ENCODE measurements around the gene EFCAB6. TPM values are rescaled to one million over a fixed set of nuclear protein-coding genes. Genes with fewer than 3 reads are reported as not detected.

Gene EFCAB6
- total and polyA plus RNA-seq, 4 experiments from 2014 or later, result 0.15 to 0.91 (median 0.84) TPM; not detected in 1

DNA sequence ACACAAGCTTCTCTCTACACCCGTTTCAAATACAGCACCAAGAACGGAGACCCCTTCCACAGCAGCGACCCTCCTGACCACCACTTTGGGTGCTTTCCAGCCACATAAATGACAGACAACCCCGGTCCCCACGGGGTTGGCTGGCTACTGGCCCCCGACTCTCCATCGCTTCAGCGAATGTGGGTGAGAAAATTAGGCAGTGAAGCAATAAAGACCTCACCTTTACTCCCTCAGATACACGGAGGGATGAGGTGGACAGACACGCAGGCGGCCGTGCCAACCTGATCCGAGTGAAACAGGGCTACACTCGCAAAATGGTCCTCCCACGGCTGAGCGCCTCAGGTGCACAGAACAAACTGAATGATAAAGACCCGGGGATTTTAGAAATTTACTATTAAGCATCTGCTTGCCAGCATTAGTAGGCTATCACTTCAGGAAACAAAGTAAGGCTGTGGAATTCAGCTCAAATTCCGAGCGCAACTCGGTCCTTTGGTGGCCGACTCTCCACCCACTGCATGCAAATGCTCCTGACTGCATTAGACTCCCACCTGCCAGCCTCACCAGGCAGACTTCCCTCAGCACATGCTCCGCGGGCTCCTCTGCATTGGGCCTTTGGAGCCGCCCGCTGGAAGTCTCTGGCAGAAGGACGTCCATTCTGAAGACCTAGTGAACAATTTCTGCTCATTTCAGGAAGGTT lies 12.8 kb upstream of the EFCAB6 start:
- no peaks in the 10 kb centered on the region for H3K36me3 Mint-ChIP-seq
- H3K4me1 Mint-ChIP-seq, result no peaks in the 10 kb centered on the region
- ChIA-PET CTCF (ENCODE audit: partially characterized antibody) (no interaction called here), POLR2A (ENCODE audit: partially characterized antibody) (no interaction called here)
- Histone ChIP-seq H3K27me3 (ENCODE audit: insufficient read depth, low read length) (no peaks in the 10 kb centered on the region), H3K9me3 (ENCODE audit: control insufficient read depth in 1 of 2, low read length in 2 of 2) (no peaks in the 10 kb centered on the region), H3K4me3 (ENCODE audit: low read length in 2 of 2) (no peak overlapping the region), H3K36me3 (ENCODE audit: insufficient read depth, low read length) (no peaks in the 10 kb centered on the region), H3K27ac (ENCODE audit: low read depth, low read length) (no peak overlapping the region), H3K4me1 (ENCODE audit: insufficient read depth, low read length) (no peaks in the 10 kb centered on the region)
- H3K27me3 Mint-ChIP-seq, result peaks cover 8 to 15% of the 10 kb centered on the region in 2 donors
- no peak overlapping the region for H3K4me3 Mint-ChIP-seq
- no peak for DNase-seq
- no peak overlapping the region for H3K27ac Mint-ChIP-seq
- intact Hi-C loops (cut with micrococcal nuclease), result no loop called here
- no peaks in the 10 kb centered on the region for H3K9me3 Mint-ChIP-seq

DNA sequence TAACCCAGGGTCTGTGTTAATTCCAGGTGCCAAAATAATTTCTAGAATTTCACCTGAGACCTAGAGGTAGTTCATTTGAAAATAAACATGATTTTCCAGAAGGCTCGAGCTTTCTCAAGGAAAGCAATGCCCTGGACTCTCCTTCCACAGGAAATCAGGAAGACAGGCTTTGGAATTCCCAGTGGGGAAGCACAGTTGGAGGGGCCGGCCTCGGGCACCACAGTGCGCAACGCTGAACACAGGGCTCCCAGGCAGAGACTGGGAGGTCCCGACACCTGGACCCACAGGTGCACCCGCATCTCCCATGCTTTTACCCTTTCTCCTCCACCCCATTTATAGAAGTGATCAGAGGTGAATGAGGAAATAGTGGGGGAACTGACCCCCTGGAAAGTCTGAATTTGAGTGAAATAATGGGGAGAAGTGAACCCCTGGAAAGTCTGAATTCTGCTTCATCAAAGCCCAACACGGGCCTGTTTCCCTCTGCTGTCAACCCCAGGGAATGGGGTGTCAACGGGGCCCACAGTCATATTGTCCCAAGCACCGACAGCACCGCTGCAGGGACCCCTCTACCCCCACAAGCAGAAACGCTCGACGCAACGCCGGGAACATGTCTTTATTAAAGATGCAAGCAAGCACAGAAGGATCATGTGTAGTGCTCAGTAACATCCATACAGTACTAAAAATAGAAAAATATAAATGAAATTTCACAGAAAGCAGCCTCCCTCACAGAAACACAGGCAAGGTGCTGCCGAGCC lies 12.0 kb upstream of the EFCAB6 start:
- Mint-ChIP-seq H3K27me3 (peaks cover 8 to 15% of the 10 kb centered on the region in 2 donors), H3K4me1 (no peaks in the 10 kb centered on the region), H3K36me3 (no peaks in the 10 kb centered on the region), H3K9me3 (no peaks in the 10 kb centered on the region), H3K27ac (no peak overlapping the region), H3K4me3 (no peak overlapping the region)
- intact Hi-C loops (cut with micrococcal nuclease), result no loop called here
- Histone ChIP-seq H3K27me3 (ENCODE audit: insufficient read depth, low read length) (no peaks in the 10 kb centered on the region), H3K4me1 (ENCODE audit: insufficient read depth, low read length) (no peaks in the 10 kb centered on the region), H3K4me3 (ENCODE audit: low read length in 2 of 2) (no peak overlapping the region), H3K36me3 (ENCODE audit: insufficient read depth, low read length) (no peaks in the 10 kb centered on the region), H3K27ac (ENCODE audit: low read depth, low read length) (no peak overlapping the region), H3K9me3 (ENCODE audit: control insufficient read depth in 1 of 2, low read length in 2 of 2) (no peaks in the 10 kb centered on the region)
- ChIA-PET POLR2A (ENCODE audit: partially characterized antibody) (no interaction called here), CTCF (ENCODE audit: partially characterized antibody) (no interaction called here)
- no peak for DNase-seq

DNA sequence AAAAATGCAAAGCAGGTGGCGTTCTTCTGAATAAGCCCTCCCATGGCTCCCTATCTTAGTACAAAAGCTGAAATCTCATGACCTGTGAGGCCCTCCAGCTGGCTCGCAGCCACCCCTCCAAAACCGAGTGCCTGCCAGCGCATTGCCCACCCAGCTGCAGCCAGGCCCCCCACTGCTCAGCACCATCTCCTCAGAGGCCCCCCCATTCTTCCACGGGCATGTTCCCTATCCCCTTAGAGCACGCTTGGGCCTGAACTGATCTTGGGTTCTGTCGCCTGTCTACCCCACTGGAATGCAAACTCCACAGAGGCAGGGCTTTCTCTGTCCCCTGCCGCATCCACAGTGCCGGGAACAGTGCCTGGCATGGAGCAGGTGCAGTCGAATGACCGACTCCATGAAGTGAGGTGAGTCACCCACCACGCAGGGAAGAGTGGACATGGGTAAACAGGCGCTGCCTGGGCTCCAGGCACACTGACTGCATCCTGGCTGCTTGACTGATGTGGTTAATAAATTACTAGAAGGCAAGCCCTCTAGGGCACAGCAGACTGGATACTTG lies 11.3 kb upstream of the EFCAB6 start:
- Mint-ChIP-seq H3K27ac (no peak overlapping the region), H3K4me1 (no peaks in the 10 kb centered on the region), H3K27me3 (peaks cover 8 to 15% of the 10 kb centered on the region in 2 donors), H3K4me3 (no peak overlapping the region), H3K36me3 (no peaks in the 10 kb centered on the region), H3K9me3 (no peaks in the 10 kb centered on the region)
- ChIA-PET POLR2A (ENCODE audit: partially characterized antibody) (no interaction called here), CTCF (ENCODE audit: partially characterized antibody) (no interaction called here)
- H3K4me3 ChIP-seq (ENCODE audit: low read length in 2 of 2), result no peak overlapping the region
- no peaks in the 10 kb centered on the region for H3K27me3 ChIP-seq (ENCODE audit: insufficient read depth, low read length)
- no peak for DNase-seq
- no peaks in the 10 kb centered on the region for H3K9me3 ChIP-seq (ENCODE audit: control insufficient read depth in 1 of 2, low read length in 2 of 2)
- H3K36me3 ChIP-seq (ENCODE audit: insufficient read depth, low read length), result no peaks in the 10 kb centered on the region
- H3K27ac ChIP-seq (ENCODE audit: low read depth, low read length), result no peak overlapping the region
- intact Hi-C loops (cut with micrococcal nuclease), result no loop called here
- H3K4me1 ChIP-seq (ENCODE audit: insufficient read depth, low read length), result no peaks in the 10 kb centered on the region

DNA sequence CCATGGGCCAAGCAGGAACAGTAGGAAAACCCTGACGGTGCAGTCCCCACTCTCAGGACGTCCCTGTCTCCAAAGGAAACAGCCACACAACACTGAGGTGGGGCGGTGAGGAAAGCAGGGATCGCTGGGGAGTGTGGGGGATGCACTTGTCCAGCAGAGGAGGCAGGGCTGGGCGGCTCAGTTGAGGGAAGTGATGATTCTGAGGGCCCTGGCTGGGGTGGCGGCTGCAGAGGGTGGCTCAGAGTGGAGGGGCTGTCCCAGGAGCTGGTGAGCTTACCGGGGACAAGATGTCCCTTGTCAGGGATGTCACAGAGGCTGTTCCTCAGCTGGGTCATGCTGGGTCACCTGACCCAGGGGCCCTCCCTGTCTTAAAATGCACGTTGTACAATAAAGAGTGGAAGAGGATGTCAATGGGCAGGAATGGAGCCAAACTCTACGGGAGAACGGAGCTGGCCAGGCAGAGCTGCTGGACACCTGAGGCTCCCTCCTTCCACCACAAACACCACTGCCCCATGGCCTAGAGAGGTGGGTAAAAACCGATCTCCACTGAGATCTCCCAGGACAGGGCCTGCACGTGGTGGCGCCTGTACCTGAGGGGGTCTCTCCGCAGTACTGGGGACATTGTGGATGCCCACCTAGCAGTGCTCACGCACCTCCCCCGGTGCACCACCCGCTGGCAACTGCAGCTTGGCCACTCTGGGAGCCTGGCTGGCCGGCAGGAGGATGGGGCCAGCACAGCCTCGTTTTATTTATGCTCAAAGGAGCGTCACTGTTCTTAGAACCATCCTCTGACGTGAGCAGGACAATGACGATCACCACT lies 9.7 kb upstream of the EFCAB6 start:
- Histone ChIP-seq H3K4me1 (ENCODE audit: insufficient read depth, low read length) (no peaks in the 10 kb centered on the region), H3K27ac (ENCODE audit: low read depth, low read length) (no peak overlapping the region), H3K9me3 (ENCODE audit: control insufficient read depth in 1 of 2, low read length in 2 of 2) (no peaks in the 10 kb centered on the region), H3K36me3 (ENCODE audit: insufficient read depth, low read length) (no peaks in the 10 kb centered on the region), H3K4me3 (ENCODE audit: low read length in 2 of 2) (no peak overlapping the region), H3K27me3 (ENCODE audit: insufficient read depth, low read length) (no peaks in the 10 kb centered on the region)
- H3K27me3 Mint-ChIP-seq, result peaks cover 8 to 15% of the 10 kb centered on the region in 2 donors
- intact Hi-C loops (cut with micrococcal nuclease), result no loop called here
- ChIA-PET POLR2A (ENCODE audit: partially characterized antibody) (no interaction called here), CTCF (ENCODE audit: partially characterized antibody) (no interaction called here)
- no peaks in the 10 kb centered on the region for H3K4me1 Mint-ChIP-seq
- no peak for DNase-seq
- H3K36me3 Mint-ChIP-seq, result no peaks in the 10 kb centered on the region
- no peaks in the 10 kb centered on the region for H3K9me3 Mint-ChIP-seq
- H3K27ac Mint-ChIP-seq, result no peak overlapping the region
- no peak overlapping the region for H3K4me3 Mint-ChIP-seq

DNA sequence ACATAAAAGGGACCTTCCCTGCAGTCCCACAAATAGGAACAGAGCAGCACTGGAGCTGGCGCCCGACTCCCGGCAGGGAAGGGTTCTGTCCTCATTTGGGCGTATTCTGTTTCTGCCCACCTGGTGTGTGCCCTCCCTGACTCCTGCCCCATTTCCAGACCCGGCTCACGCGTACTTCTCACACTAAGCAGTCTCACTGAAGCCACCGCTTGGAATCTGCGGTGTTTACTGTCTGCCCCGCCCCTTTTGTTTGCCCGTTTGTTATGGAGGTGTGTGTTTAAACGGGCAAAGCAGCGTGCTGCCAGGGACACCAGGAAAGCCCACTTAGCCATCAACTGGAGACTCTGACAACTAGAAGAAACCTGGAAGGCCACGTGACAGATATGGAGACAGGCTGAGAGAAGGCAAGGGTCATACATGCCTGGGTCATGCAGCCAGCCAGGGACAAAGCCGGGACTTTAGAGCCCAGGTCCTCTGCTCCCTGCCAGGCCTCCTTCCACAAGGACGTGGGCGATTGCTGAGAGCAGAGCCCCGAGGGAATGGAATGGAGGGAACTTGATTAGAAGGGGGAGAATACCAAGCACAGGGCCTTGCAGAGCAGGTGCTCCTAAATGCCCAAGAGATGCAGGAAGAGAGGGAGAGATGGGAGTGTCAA lies 8.7 kb upstream of the EFCAB6 start:
- CTCF ChIA-PET (ENCODE audit: partially characterized antibody), result no interaction called here
- POLR2A ChIA-PET (ENCODE audit: partially characterized antibody), result no interaction called here
- Histone ChIP-seq H3K27ac (ENCODE audit: low read depth, low read length) (no peak overlapping the region), H3K4me1 (ENCODE audit: insufficient read depth, low read length) (no peaks in the 10 kb centered on the region), H3K9me3 (ENCODE audit: control insufficient read depth in 1 of 2, low read length in 2 of 2) (no peaks in the 10 kb centered on the region), H3K27me3 (ENCODE audit: insufficient read depth, low read length) (no peaks in the 10 kb centered on the region), H3K4me3 (ENCODE audit: low read length in 2 of 2) (no peak overlapping the region), H3K36me3 (ENCODE audit: insufficient read depth, low read length) (no peaks in the 10 kb centered on the region)
- no peaks in the 10 kb centered on the region for H3K9me3 Mint-ChIP-seq
- H3K27ac Mint-ChIP-seq, result peak overlapping the region in 1 of 7 donors; percentile 36
- no peaks in the 10 kb centered on the region for H3K4me1 Mint-ChIP-seq
- no peak overlapping the region for H3K4me3 Mint-ChIP-seq
- no peak for DNase-seq
- intact Hi-C loops (cut with micrococcal nuclease), result no loop called here
- no peaks in the 10 kb centered on the region for H3K36me3 Mint-ChIP-seq
- peaks cover 8 to 9% of the 10 kb centered on the region in 2 donors for H3K27me3 Mint-ChIP-seq

DNA sequence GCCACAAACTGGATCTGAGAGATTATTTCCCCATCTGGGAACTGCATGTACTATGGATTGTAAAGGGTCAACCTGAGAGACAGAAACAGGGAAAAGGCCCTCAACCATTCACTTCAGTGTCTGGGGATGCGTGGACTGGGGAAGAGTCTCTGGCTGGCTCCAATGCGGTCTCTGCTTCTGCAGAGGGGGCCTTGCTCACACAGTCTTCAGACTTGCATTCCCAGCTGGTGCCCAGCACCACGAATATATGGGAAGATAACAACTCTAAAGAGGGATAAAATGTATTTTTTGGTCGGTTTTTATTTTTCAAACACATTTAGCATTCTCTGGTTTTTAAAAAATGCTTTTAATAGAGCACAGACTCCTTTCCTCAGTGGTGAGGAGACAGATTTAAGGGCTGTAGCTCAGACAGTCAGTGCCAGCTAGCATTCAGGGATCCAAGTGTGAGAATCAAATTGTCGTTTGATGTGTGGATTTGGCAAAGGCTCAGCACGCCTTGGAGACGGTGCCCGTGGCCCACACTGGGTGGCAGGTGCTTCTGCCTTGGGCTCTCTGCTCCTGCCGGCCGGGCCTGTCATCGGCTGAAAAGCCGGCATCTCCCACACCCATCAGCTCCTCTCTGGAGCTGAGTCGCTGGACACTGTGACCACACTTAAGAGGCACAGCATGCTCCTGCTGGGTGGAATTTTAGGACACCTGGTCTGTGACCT lies 8.0 kb upstream of the EFCAB6 start:
- Histone ChIP-seq H3K4me3 (ENCODE audit: low read length in 2 of 2) (no peak overlapping the region), H3K36me3 (ENCODE audit: insufficient read depth, low read length) (no peaks in the 10 kb centered on the region), H3K27ac (ENCODE audit: low read depth, low read length) (no peak overlapping the region), H3K4me1 (ENCODE audit: insufficient read depth, low read length) (no peaks in the 10 kb centered on the region), H3K27me3 (ENCODE audit: insufficient read depth, low read length) (no peaks in the 10 kb centered on the region), H3K9me3 (ENCODE audit: control insufficient read depth in 1 of 2, low read length in 2 of 2) (no peaks in the 10 kb centered on the region)
- Mint-ChIP-seq H3K27me3 (peaks cover 8% of the 10 kb centered on the region in 2 donors), H3K36me3 (no peaks in the 10 kb centered on the region), H3K4me1 (no peaks in the 10 kb centered on the region), H3K4me3 (no peak overlapping the region), H3K9me3 (no peaks in the 10 kb centered on the region), H3K27ac (no peak overlapping the region)
- intact Hi-C loops (cut with micrococcal nuclease), result no loop called here
- ChIA-PET CTCF (ENCODE audit: partially characterized antibody) (no interaction called here), POLR2A (ENCODE audit: partially characterized antibody) (no interaction called here)
- no peak for DNase-seq

All from CD4-positive, alpha-beta memory T cell (primary cell).